ENCODE measurements around the gene ZBTB7B. TPM values are rescaled to one million over a fixed set of nuclear protein-coding genes. Genes with fewer than 3 reads are reported as not detected.

The ZBTB7B gene
- total RNA-seq, 4 donors from 2014 or later, result 101 to 220 (median 113) TPM

GRCh38 chr1:154962156-154962749, 40.3 kb upstream of the ZBTB7B start:
- TF ChIP-seq CTCF (IDR thresholded peaks at IDR 0.05) (no peak), POLR2A (IDR thresholded peaks at IDR 0.05) (no peak)
- 4 to 7% methylated on average over 9 to 11 of the region's 25 CpGs for WGBS, 2 donors

GRCh38 chr1:154962795-154963330, 39.7 kb upstream of the ZBTB7B start:
- Histone ChIP-seq H3K27ac (peak overlapping the region; percentile 95 to 99 (median 98)), H3K4me3 (peak overlapping the region; percentile 67 to 98 (median 79)), H3K9me3 (no peaks in the 10 kb centered on the region), H3K27me3 (no peaks in the 10 kb centered on the region), H3K36me3 (peaks cover 16 to 74% (median 51%) of the 10 kb centered on the region in 3 donors), H3K4me1 (peaks cover 16 to 65% (median 26%) of the 10 kb centered on the region in 3 donors)
- no peak for DNase-seq
- no peak for TF ChIP-seq POLR2A (IDR thresholded peaks at IDR 0.05)
- no peak for TF ChIP-seq CTCF (IDR thresholded peaks at IDR 0.05)
- intact Hi-C loops (cut with DNase I), result loop anchor here (5.0 to 10.0 kb wide), 2 partner anchors 34 to 102 kb away; partner anchors contain the start of gene EFNA4
- WGBS, 2 donors, result 40 to 59% methylated on average over 3 to 6 of the region's 6 CpGs

More at GRCh38 chr1:154962156-154962749, 40.3 kb upstream of the ZBTB7B start:
- H3K4me1 ChIP-seq, result peaks cover 16 to 65% (median 23%) of the 10 kb centered on the region in 3 donors
- peak overlapping the region; percentile 95 to 99 (median 98) for H3K27ac ChIP-seq
- H3K27me3 ChIP-seq, result no peaks in the 10 kb centered on the region
- intact Hi-C loops (cut with DNase I), result loop anchor here (5.0 to 10.0 kb wide), 2 partner anchors 35 to 103 kb away; partner anchors contain the start of gene EFNA4
- H3K36me3 ChIP-seq, result peaks cover 16 to 74% (median 51%) of the 10 kb centered on the region in 3 donors
- DNase-seq, result no peak
- H3K9me3 ChIP-seq, result no peaks in the 10 kb centered on the region
- peak overlapping the region; percentile 67 to 98 (median 79) for H3K4me3 ChIP-seq

- no peaks in the 10 kb centered on the region for H3K9me3 ChIP-seq
- no peaks in the 10 kb centered on the region for H3K27me3 ChIP-seq
- no peak for TF ChIP-seq CTCF (IDR thresholded peaks at IDR 0.05)
- TF ChIP-seq POLR2A (IDR thresholded peaks at IDR 0.05), result no peak
- DNase-seq, result no peak
- peaks cover 18 to 67% (median 31%) of the 10 kb centered on the region in 3 donors for H3K4me1 ChIP-seq
- peak overlapping the region in 3 of 4 donors; percentile 95 to 99 (median 97) for H3K27ac ChIP-seq
- intact Hi-C loops (cut with DNase I), result loop anchor here (5.0 to 10.0 kb wide), 2 partner anchors 34 to 101 kb away; partner anchors contain the start of gene EFNA4
- H3K36me3 ChIP-seq, result peaks cover 10 to 74% (median 58%) of the 10 kb centered on the region in 3 donors
- H3K4me3 ChIP-seq, result no peak overlapping the region
- 77 to 78% methylated on average over 7 to 8 of the region's 8 CpGs for WGBS, 2 donors
Observed at GRCh38 chr1:154963643-154964042, 39.0 kb upstream of the ZBTB7B start.

- no peak for DNase-seq
- intact Hi-C loops (cut with DNase I), result loop anchor here (5.0 to 10.0 kb wide), 2 partner anchors 33 to 100 kb away; partner anchors contain the start of gene EFNA4
- Histone ChIP-seq H3K27ac (no peak overlapping the region), H3K4me3 (no peak overlapping the region), H3K9me3 (no peaks in the 10 kb centered on the region), H3K27me3 (no peaks in the 10 kb centered on the region), H3K36me3 (peaks cover 7 to 74% (median 51%) of the 10 kb centered on the region in 3 donors), H3K4me1 (peaks cover 25 to 67% (median 38%) of the 10 kb centered on the region in 3 donors)
- 82 to 86% methylated on average over 5 to 6 of the region's 6 CpGs for WGBS, 2 donors
- TF ChIP-seq CTCF (IDR thresholded peaks at IDR 0.05) (no peak), POLR2A (IDR thresholded peaks at IDR 0.05) (no peak)
Observed at GRCh38 chr1:154964359-154964758, 38.2 kb upstream of the ZBTB7B start.

GRCh38 chr1:154966111-154966510, 36.5 kb upstream of the ZBTB7B start:
- intact Hi-C loops (cut with DNase I), result loop anchor here (10.0 kb wide), 1 partner anchor 99 kb away; the partner anchor contains the start of gene EFNA4
- peaks cover 34 to 68% (median 42%) of the 10 kb centered on the region in 3 donors for H3K4me1 ChIP-seq
- WGBS, 2 donors, result 94 to 96% methylated on average over 4 to 6 of the region's 7 CpGs
- no peaks in the 10 kb centered on the region for H3K27me3 ChIP-seq
- no peak for TF ChIP-seq CTCF (IDR thresholded peaks at IDR 0.05)
- TF ChIP-seq POLR2A (IDR thresholded peaks at IDR 0.05), result no peak
- H3K9me3 ChIP-seq, result no peaks in the 10 kb centered on the region
- no peak for DNase-seq
- peak overlapping the region in 1 of 4 donors; percentile 96 for H3K27ac ChIP-seq
- no peak overlapping the region for H3K4me3 ChIP-seq
- peaks cover 7 to 75% (median 49%) of the 10 kb centered on the region in 3 donors for H3K36me3 ChIP-seq

Data from esophagus squamous epithelium (tissue), 5 donors.